ENCODE data around the gene KIF2C.
A peak's percentile ranks its signal among the peaks of the same experiment; 100 is the strongest.
"Not testable (repeated sequence)": the region's sequence is repeated elsewhere in the genome, so short reads cannot be mapped to it uniquely, and the experiment has no call there.

Gene KIF2C

GRCh38 chr1:44760876-44761275, 21.2 kb downstream of the KIF2C start:
- no peak for TF ChIP-seq CTCF (IDR thresholded peaks at IDR 0.05; ENCODE audit: low read length)
- no peak for TF ChIP-seq EZH2 (IDR thresholded peaks at IDR 0.05; ENCODE audit: borderline replicate concordance, low read length)
- Histone ChIP-seq H3K36me3 (ENCODE audit: insufficient read depth, low read length) (peaks cover 94% of the 10 kb centered on the region), H3K79me2 (ENCODE audit: insufficient read depth, low read length) (no peaks in the 10 kb centered on the region), H3F3A (ENCODE audit: insufficient read depth, low read length) (no peaks in the 10 kb centered on the region), H2AFZ (ENCODE audit: low read length) (no peak overlapping the region), H3K9me3 (ENCODE audit: low read length) (no peaks in the 10 kb centered on the region), H3K4me3 (ENCODE audit: low read depth, low read length, poor library complexity, severe bottlenecking) (no peak overlapping the region), H4K20me1 (ENCODE audit: insufficient read depth, low read length) (no peaks in the 10 kb centered on the region), H3K4me1 (ENCODE audit: insufficient read depth, low read length, severe bottlenecking) (peaks cover 16% of the 10 kb centered on the region), H3K4me2 (ENCODE audit: low read length) (no peak overlapping the region), H3K9ac (ENCODE audit: low read length) (no peak overlapping the region), H3K9me2 (ENCODE audit: low read depth, low read length) (no peaks in the 10 kb centered on the region), H3K27ac (ENCODE audit: low read depth, low read length, poor library complexity, severe bottlenecking) (no peak overlapping the region), H3K27me3 (ENCODE audit: insufficient read depth, low read length) (no peaks in the 10 kb centered on the region)

- H2AFZ ChIP-seq (ENCODE audit: low read length); H3K79me2 ChIP-seq (ENCODE audit: insufficient read depth, low read length); H4K20me1 ChIP-seq (ENCODE audit: insufficient read depth, low read length); H3K27me3 ChIP-seq (ENCODE audit: insufficient read depth, low read length); H3K4me3 ChIP-seq (ENCODE audit: low read depth, low read length, poor library complexity, severe bottlenecking); H3K4me1 ChIP-seq (ENCODE audit: insufficient read depth, low read length, severe bottlenecking); H3F3A ChIP-seq (ENCODE audit: insufficient read depth, low read length); H3K9ac ChIP-seq (ENCODE audit: low read length); H3K27ac ChIP-seq (ENCODE audit: low read depth, low read length, poor library complexity, severe bottlenecking); H3K9me3 ChIP-seq (ENCODE audit: low read length); H3K9me2 ChIP-seq (ENCODE audit: low read depth, low read length); H3K4me2 ChIP-seq (ENCODE audit: low read length): not testable (repeated sequence)
- H3K36me3 ChIP-seq (ENCODE audit: insufficient read depth, low read length) = peaks cover 73% of the 10 kb centered on the region
These were observed 26.8 kb downstream of the KIF2C start for GRCh38 chr1:44766421-44766820.

GRCh38 chr1:44775078-44775929, 35.7 kb downstream of the KIF2C start, which contains the start of gene RPS8:
TSS of gene RPS8 (plus strand) at chr1:44775540. CDS start at chr1:44775597, 57 bp downstream.
- no peak within 1 kb of the TSS for H2AFZ ChIP-seq (ENCODE audit: low read length)

More at GRCh38 chr1:44775078-44775929, 35.7 kb downstream of the KIF2C start, which contains the start of gene RPS8:
- H4K20me1 ChIP-seq (ENCODE audit: insufficient read depth, low read length) = no peaks in the 10 kb centered on the region
- H3K4me2 ChIP-seq (ENCODE audit: low read length) = peak within 1 kb of the TSS; percentile 89
- H3K4me3 ChIP-seq (ENCODE audit: low read depth, low read length, poor library complexity, severe bottlenecking) = peak within 1 kb of the TSS; percentile 92
- peak within 1 kb of the TSS; percentile 94 for H3K9ac ChIP-seq (ENCODE audit: low read length)
- peak within 1 kb of the TSS; percentile 82 for H3K27ac ChIP-seq (ENCODE audit: low read depth, low read length, poor library complexity, severe bottlenecking)
- H3K4me1 ChIP-seq (ENCODE audit: insufficient read depth, low read length, severe bottlenecking) = peaks cover 36% of the 10 kb centered on the region
- peaks cover 16% of the 10 kb centered on the region for H3K79me2 ChIP-seq (ENCODE audit: insufficient read depth, low read length)
- peaks cover 10% of the 10 kb centered on the region; the same call in 1 of the 2 replicates for H3F3A ChIP-seq (ENCODE audit: insufficient read depth, low read length)
- peaks cover 47% of the 10 kb centered on the region for H3K36me3 ChIP-seq (ENCODE audit: insufficient read depth, low read length)
- H3K9me2 ChIP-seq (ENCODE audit: low read depth, low read length) = no peaks in the 10 kb centered on the region
- H3K9me3 ChIP-seq (ENCODE audit: low read length) = no peaks in the 10 kb centered on the region
- H3K27me3 ChIP-seq (ENCODE audit: insufficient read depth, low read length) = no peaks in the 10 kb centered on the region
- no peak for TF ChIP-seq CTCF (IDR thresholded peaks at IDR 0.05; ENCODE audit: low read length)
- TF ChIP-seq EZH2 (IDR thresholded peaks at IDR 0.05; ENCODE audit: borderline replicate concordance, low read length) = no peak
